NCI-H1092 (cell line): ENCODE data around the gene PPP2R5E.
"Not testable (repeated sequence)": the region's sequence is repeated elsewhere in the genome, so short reads cannot be mapped to it uniquely, and the experiment has no call there.

Experiments
- DNase-seq: peaks from one replicate; lab custom pipeline; 2025; lab: John Stamatoyannopoulos, UW

The PPP2R5E gene

GRCh38 chr14:63371613-63372012 is 171.6 kb downstream of the PPP2R5E start:
- not testable (repeated sequence) for DNase-seq

- DNase-seq = no peak
Observed at GRCh38 chr14:63371033-63371432, 172.1 kb downstream of the PPP2R5E start.

GRCh38 chr14:63367742-63368364 is 175.3 kb downstream of the PPP2R5E start:
- no peak for DNase-seq

- peak; percentile 73 for DNase-seq
Observed at GRCh38 chr14:63362389-63362819, 180.8 kb downstream of the PPP2R5E start.

GRCh38 chr14:63361790-63362189 is 181.4 kb downstream of the PPP2R5E start:
- no peak for DNase-seq

GRCh38 chr14:63357841-63358240 is 185.3 kb downstream of the PPP2R5E start:
- DNase-seq = no peak

- DNase-seq = peak; percentile 2
Observed at GRCh38 chr14:63345826-63346225, 197.4 kb downstream of the PPP2R5E start.

GRCh38 chr14:63344336-63344735 is 198.8 kb downstream of the PPP2R5E start:
- no peak for DNase-seq

GRCh38 chr14:63343878-63344277 is 199.3 kb downstream of the PPP2R5E start:
- no peak for DNase-seq

- DNase-seq = peak; percentile 51
Observed at GRCh38 chr14:63342371-63342770, 200.8 kb downstream of the PPP2R5E start.

GRCh38 chr14:63328787-63329737 is 214.1 kb downstream of the PPP2R5E start:
- DNase-seq = no peak

- no peak for DNase-seq
Observed at GRCh38 chr14:63326840-63327239, 216.3 kb downstream of the PPP2R5E start.

- no peak for DNase-seq
Observed at GRCh38 chr14:63322897-63323573, 220.1 kb downstream of the PPP2R5E start.

GRCh38 chr14:63322472-63322871 is 220.7 kb downstream of the PPP2R5E start:
- DNase-seq = no peak
